GM19395 (cell line): ENCODE data around the gene MYO1F.
A peak's percentile ranks its signal among the peaks of the same experiment; 100 is the strongest.
"Not testable (repeated sequence)": the region's sequence is repeated elsewhere in the genome, so short reads cannot be mapped to it uniquely, and the experiment has no call there.

Experiments used
- ATAC-seq: cut with Tn5 transposase; IDR thresholded peaks from one replicate; pipeline ENCODE4 v1.9.1; 2021; ENCODE audit warnings: mild to moderate bottlenecking, moderate library complexity; ENCODE audit not compliant: unreplicated experiment

Gene MYO1F

GRCh38 chr19:8519388-8519787, 57.9 kb downstream of the MYO1F start:
- no peak for ATAC-seq

- no peak for ATAC-seq
Measured at GRCh38 chr19:8518536-8518935, 58.7 kb downstream of the MYO1F start.

GRCh38 chr19:8517551-8518442, 59.4 kb downstream of the MYO1F start:
- no peak for ATAC-seq

GRCh38 chr19:8515317-8515716, 61.9 kb downstream of the MYO1F start:
- ATAC-seq: no peak

DNA sequence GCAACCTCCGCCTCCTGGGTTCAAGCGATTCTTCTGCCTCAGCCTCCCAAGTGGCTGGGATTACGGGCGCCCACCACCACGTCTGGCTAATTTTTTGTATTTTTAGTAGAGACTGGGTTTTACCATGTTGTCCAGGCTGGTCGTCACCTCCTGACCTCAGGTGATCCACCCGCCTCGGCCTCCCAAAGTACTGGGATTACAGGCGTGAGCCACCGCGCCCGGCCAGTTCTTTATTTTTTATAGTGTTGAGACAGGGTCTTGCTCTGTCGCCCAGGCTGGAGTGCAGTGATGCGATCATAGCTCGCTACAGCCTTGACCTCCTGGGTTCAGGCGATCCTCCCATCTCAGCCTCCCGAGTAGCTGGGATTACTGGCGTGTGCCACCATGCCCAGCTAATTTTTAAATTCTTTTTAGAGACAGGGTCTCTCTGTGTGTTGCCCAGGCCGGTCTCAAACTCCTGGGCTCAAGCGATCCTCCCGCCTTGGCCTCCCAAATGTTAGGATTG, 62.7 kb downstream of the MYO1F start:
- ATAC-seq: not testable (repeated sequence)

- ATAC-seq: peak; percentile 87
Measured at GRCh38 chr19:8513687-8514504, 63.3 kb downstream of the MYO1F start, which contains the start of gene ZNF414. TSS of gene ZNF414 (minus strand) at chr19:8514167. CDS start at chr19:8514046, 121 bp downstream.

DNA sequence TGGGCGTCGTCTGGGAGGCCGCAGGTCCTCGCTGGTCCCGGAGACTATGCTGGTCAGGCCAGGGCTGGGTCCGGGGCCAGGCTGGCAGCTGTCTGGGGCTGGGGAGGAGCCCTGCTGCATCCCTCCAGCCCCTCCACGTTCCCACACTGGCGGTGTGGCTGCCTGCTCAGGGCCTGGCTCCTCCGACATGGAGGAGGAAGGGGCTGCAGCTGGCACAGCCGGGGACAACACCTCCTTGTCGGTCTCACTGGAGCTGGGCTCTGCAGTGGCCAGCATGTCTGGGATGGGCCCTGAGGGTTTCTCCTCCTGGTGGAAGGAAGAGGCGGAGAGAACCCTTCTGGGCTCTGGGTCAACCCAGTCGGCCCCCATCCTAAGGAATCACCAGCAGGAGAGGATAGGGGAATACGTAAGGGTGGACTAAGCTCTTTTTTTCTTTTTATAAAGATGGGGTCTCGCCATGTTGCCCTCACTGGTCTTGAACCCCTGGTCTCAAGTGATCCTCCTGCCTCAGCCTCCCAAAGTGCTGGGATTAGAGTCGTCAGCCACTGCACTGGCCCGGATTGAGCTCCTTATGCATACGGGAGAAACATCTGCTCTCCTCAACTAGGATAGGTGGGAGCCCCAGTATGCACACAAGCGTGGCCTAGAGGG, 64.1 kb downstream of the MYO1F start:
- ATAC-seq: no peak

GRCh38 chr19:8512115-8512967, 64.9 kb downstream of the MYO1F start:
- ATAC-seq: no peak

DNA sequence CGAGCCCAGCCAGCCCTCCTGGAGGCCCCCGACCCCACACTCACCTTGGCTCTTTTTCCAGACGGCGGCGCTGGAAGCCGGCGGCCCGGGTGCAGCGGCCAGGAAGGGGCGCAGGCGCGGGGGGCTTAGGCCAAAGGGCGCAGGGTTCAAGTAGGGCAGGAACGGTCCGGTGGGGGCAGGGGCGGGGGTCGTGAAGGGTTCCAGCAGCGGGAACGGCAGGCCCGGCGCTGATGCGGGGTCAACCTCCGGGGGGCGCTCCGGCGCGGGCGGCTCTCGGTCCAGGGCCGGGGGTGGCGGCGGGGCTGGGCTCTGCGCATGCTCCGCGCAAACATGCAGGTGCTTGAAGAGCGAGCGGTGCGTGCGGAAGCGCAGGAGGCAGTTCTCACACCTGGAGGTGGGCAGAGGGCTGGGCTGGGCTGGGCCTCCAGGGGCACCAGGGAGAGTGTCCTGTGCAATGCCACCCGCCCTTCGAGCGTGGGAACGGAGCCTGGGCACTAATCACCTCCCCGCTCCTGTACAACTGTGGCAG, 65.6 kb downstream of the MYO1F start:
- no peak for ATAC-seq

DNA sequence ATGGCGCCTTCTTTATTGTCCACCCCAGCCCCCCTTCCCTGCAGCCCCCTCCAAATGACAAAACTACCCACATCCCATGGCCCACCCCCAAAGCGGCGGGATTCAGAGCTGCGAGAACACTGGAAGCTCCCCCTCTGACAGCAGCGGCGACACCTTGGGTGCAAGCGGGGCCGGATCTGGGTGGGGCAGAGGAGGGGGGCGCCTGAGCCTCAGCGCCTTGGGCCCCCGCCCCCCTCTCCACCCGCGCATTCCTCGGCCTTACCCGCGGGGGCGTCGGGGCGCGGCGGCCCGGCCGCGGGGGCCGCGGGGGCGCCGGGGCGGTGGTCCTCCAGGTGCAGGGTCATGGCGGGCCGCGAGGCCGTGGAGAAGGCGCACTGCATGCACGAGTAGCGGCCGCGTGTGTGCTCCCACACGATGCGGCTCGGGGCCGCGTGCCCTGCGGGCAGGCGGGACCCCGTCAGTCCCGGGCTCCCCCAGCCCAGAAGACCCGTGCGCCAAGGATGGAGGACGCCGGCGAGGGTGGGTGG, 66.6 kb downstream of the MYO1F start:
- ATAC-seq: no peak

DNA sequence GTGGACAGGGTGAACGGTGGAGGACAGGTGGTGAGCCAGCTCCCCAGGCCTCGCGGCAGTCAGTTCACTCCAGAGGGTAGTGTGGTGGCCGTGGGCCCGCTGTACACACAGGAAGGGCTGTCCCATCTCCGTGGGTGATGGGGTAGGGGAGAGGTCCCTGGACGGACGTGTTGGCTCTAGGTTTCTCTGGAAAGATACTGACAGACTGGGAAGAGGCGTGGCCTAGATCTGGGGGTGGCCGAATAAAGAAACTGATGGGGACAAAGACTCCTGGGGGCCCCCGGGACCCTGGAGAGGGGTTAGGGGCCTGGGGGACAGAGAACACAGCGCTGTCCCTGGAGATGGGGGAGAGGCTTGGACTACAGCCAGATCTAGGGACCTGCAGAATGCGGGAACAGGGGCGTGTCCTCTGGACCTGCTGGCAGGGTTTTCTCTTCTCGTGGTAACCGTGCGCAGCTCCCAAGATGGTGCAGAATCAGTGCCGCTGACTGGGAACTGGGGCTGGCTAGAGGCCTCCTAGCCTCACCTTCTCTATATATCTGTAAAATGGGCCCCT, 70.8 kb downstream of the MYO1F start:
- no peak for ATAC-seq

DNA sequence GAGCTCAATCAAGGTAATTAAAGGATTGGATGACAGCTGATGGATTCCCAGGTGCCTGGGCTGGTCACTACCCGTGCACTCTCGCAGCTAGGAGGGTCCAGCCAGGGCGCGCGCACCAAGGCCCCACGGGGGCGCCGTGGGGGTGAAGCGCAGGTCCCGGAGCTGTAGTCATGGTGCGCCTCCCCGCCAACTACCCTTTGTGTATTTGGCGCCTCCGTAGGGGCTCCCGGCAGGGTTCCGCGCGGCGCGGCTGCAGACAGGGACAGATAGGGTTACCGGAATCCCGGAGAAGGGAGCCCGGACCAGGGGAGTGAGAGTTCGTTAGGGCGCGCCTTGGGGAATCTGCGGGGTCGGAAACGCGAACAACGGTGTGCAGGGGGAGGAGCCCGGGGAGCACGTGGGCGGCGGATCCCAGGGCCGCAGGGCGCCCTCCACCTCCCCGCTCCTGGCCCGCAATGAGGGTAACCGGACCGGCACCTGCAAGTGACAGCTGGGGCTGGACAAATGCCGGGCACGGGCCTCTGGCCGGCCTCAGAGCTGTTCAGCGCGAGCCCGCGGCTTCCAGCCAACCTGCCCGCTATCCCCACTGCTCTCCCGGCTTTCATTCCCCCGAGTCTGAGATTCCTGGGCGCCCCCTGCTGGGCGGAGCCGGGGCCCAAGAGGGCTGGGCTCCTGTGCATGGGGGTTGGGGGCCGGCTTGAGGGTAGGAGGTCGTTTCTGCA, 71.4 kb downstream of the MYO1F start:
- peak; percentile 67 for ATAC-seq

DNA sequence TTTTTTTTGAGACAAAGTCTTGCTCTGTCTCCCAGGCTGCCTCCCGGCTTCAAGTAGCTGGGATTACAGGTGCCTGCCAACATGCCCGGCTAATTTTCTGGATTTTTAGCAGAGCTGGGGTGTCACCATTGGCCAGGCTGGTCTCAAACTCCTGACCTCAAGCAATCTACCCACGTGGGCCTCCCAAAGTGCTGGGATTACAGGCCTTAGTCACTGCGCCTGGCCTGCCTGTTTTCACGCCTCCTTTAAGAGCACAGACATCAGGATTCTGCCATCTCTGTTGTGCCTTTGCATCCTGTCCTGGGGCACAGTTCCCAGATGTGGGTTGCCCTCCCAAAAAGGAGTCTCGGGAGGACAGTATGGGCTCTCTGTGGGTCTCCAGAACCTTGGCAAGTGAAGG, 72.3 kb downstream of the MYO1F start:
- ATAC-seq: no peak

- no peak for ATAC-seq
Measured at GRCh38 chr19:8504171-8504570, 73.1 kb downstream of the MYO1F start.

DNA sequence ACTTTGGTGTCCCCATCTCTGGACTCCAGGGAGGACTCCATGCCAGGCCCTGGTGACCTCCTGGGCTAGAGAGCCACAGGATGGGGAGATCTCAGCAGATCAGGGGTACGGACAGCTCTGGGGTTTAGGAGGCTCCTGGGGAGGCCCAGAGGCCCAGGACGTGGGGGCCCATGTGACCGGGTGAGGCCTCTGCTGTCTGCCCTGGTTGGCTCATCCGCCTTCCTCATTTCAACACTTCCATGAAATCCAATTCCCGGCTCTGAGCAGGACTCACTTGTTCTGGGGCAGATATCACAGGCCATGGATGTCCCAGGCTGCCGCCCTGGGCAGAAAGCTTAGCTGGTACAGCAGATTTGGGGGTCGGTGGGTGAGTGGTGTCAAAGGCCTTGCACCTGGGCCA, 73.7 kb downstream of the MYO1F start:
- no peak for ATAC-seq

DNA sequence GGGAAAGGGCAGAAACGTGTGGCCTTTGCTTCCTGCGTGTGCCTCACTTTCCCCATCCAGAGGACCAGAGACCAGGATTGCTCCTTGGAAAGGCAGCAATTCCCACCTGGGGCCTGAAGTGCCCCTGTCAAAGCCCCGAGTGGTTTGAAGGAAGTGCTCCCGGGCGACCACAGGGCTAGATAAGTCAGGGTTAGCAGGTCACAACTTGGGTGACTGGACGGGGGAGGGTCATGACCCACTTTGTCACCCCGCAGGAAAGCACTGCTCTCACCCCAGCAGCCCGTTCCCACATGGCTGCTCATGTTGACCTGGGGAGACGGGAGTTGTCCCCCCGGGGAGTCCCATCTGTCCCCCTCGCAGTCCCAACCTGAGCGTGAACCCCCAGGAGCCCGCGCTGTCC, 75.3 kb downstream of the MYO1F start:
- no peak for ATAC-seq

GRCh38 chr19:8501516-8501915, 75.7 kb downstream of the MYO1F start:
- ATAC-seq: no peak

- no peak for ATAC-seq
Measured at GRCh38 chr19:8500158-8500557, 77.1 kb downstream of the MYO1F start.
